Stimulated activated CD4-positive, alpha-beta T cell treated with anti-CD3 and anti-CD28 coated beads, Interleukin-4, amount 100 ng/mL, for 4 hours (primary cell): ENCODE measurements around the gene ECSCR.
"Not testable (repeated sequence)": the region's sequence is repeated elsewhere in the genome, so short reads cannot be mapped to it uniquely, and the experiment has no call there.

Experiments used
- DNase-seq, 2 experiments: peaks; one replicate each; pipeline ENCODE4 v3.0.0-alpha.2; 2020

ECSCR gene

DNA sequence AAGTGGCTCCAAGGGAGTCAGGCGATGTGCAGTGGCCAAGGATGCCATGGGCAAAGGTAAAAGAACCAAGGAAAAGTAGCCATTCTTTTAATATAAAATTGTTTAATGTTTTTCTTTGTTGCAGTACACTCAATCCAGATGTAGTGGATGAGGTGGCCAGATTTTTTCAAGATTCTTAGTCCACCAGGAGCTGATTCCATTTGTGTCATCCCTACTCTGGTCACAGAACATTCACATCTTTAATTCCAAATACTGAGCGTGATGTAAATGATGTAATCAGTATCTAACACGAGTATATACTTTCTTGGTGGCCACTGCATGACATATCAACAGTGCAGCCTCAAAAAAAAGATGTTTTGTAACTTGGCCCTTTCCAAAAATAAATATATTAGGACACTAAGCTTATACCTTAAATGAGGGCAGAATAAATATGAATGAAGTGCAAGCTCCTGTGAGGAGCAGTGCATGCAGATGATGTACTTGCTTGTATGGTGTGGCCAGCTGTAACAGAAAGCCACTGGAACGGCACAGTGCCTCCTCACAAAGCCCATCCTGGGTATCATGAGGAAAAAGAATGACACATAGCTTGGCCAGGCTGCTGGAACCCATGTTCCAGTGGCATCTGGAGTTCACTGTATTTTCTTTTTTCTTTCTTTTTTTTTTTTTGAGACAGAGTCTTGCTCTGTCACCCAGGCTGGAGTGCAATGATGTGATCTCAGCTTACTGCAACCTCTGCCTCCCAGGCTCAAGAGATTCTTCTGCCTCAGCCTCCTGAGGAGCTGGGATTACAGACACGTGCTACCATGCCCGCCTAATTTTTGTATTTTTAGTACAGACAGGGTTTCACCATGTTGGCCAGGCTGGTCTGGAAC lies 52.2 kb downstream of the ECSCR start:
- no peak for DNase-seq

DNA sequence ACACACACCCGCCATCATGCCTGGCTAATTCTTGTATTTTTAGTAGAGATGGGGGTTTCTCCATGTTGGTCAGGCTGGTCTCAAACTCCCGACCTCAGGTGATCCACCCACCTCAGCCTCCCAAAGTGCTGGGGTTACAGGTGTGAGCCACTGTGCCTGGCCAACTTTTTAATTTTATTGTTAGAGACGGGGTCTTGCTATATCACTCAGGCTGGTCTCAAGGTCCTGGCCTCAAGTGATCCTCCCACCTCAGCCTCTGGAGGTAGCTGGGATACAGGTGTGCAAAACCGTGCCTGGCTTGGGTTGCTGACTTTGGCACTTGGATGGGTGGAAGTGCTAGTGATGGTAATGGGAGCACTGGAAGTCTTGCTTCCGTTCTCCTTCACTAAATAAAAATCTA lies 53.4 kb downstream of the ECSCR start:
- not testable (repeated sequence) for DNase-seq

DNA sequence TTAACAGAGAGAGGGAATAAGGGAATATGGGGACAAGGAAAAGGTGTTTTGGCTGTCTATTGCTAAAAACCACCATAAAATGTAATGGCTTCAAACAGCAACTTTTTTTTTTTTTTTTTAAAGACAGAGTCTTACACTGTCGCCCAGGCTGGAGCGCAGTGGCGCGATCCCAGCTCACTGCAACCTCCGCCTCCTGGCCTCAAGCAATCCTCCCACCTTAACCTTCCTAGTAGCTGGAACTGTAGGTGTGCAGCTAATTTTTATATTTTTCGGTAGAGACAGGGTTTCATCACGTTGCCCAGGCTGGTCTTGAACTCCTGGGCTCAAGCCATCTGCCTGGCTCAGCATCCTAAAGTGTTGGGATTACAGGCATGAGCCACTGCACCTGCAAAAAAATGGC lies 54.4 kb downstream of the ECSCR start:
- DNase-seq = no peak

- no peak for DNase-seq
Observed at GRCh38 chr5:139407517-139407916, 55.0 kb downstream of the ECSCR start.

DNA sequence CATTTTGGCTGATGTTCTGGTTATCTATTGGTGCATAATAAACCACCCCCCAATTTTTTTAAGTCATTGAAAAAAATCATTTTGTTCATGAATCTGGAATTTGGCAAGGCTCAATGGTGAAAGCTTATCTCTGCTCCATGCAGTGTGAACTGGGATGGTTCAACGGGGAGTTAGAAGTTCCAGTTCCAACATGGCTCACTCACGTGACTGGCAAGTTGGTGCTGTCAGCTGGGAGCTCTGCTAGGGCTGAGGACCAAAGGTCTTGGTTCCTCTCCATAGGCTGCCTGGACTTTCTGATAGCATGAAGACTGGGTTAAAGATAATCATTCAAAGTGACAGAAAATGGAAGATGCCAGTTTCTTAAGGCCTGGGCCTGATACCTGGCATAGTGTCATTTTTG lies 55.6 kb downstream of the ECSCR start:
- no peak for DNase-seq

DNA sequence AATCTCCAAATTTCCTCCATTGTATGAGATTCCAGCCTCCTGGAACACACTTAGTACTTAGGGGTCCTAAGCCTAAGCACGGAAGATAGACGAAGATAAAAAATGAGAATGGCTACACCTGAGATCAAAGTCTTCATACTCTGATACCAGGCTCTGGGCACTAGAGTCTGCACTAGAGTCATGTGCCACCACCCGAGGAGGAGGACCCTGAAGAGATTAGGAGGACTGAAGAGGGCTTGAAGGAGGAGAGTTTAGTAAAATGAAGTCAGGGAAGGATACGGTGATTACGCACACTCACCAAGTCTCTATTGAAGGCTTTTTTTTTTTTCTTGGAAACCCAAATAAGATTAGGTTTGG lies 58.1 kb downstream of the ECSCR start:
- DNase-seq = no peak

DNA sequence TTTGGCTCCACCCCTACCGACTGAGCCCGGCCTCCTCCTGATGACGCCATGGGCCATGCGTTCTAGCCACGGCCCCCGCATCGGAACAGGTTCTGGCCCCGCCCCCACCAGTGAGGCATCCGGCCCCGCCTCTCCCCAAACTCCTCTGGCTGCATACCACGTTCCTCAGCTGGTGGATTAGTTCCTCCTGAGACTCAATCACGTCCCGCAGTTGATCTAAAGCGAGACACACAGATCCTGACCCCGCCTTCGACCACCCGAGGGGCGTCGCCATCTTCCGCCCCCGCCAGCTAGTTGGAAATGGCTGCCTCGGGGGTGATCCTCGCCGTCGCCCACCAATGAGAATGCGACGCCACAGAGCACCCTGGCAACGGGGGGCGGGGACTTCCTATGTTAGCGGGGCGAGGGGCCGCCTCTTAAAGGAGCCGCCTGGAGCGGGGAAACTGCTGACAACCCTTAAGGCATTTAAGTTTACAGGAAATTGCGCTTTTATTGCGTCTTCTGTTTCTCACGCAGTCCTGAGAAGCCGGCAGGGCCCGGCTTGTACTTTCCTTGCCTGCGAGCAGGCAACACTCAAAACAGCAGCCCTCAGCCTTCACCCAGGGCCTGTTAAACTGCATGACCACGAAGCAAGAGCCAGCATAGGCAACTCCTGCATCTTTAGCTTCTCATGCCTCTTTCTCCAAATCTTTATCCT lies 58.6 kb downstream of the ECSCR start, which contains the start of gene SPATA24:
SPATA24 (minus strand) TSS at position 303 of the 697 bp plus-strand sequence; CDS start at position 274, 29 bp downstream.
- DNase-seq = peak; percentile 97 to 98

DNA sequence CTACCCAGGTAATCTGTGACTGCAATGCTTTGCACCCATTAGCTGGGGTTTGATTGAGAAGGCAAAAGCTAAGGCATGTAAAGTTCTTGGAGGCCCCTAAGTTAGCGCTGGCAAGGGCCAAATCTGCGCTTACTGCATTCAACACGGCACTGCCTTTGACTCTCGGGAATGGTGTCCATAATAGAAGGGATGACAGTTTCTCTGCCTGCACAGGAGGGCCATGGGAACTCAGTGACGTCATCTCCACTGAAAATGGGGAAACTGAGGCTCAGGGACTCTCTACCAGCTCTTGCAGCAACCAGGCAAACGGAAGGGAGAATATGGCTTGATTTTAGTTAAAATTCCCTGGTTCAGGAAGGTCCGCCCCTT lies 59.1 kb downstream of the ECSCR start:
- no peak for DNase-seq

GRCh38 chr5:139402561-139403158 lies 59.9 kb downstream of the ECSCR start:
- DNase-seq = no peak

- no peak for DNase-seq
Observed at GRCh38 chr5:139401546-139401945, 61.0 kb downstream of the ECSCR start.

GRCh38 chr5:139399501-139400121 lies 62.9 kb downstream of the ECSCR start:
- no peak for DNase-seq
